Gastrocnemius medialis (tissue), 4 donors: ENCODE results near the gene ZNF326. TPM values are rescaled to one million over a fixed set of nuclear protein-coding genes. Genes with fewer than 3 reads are reported as not detected.

ENCODE experiments used
- ATAC-seq, 2 donors: fragments of 150-250 bp; one replicate each; pipeline ENCODE4 v1.9.1; 2016
- DNase-seq, 2 donors: peaks; one replicate each; pipeline ENCODE4 v3.0.0-alpha.2; 2019
- H3K27ac ChIP-seq, 4 donors: fragments of 200-600 bp; sonication (generic); 1 replicate in 1 of 4; 2 replicates in 3 of 4; pipeline ENCODE4 v1.5.1; 2016 to 2018; ENCODE audit warnings: mild to moderate bottlenecking in 2 of 4, moderate library complexity in 1 of 4
- H3K27me3 ChIP-seq, 3 donors: fragments of 200-600 bp; sonication (generic) in 2 of 3; 1 replicate in 1 of 3; 2 replicates in 2 of 3; pipeline versions ENCODE4 v1.5.1 to v1.6.0; 2016 to 2019; ENCODE audit warnings: mild to moderate bottlenecking in 1 of 3, moderate library complexity in 1 of 3
- H3K36me3 ChIP-seq, 2 donors: fragments of 200-600 bp; sonication (generic) in 1 of 2; one replicate each; pipeline ENCODE4 v1.5.1; 2017 to 2018
- H3K4me1 ChIP-seq, 2 donors: fragments of 200-600 bp; sonication (generic) in 1 of 2; one replicate each; pipeline ENCODE4 v1.5.1; 2016 to 2017; ENCODE audit warnings: mild to moderate bottlenecking in 2 of 2
- H3K4me3 ChIP-seq, 4 donors: fragments of 200-600 bp; sonication (generic) in 3 of 4; 1 replicate in 1 of 4; 2 replicates in 3 of 4; pipeline ENCODE4 v1.5.1; 2016 to 2019; ENCODE audit warnings: mild to moderate bottlenecking in 2 of 4
- H3K9me3 ChIP-seq, 3 donors: fragments of 200-600 bp; sonication (generic) in 2 of 3; 1 replicate in 1 of 3; 2 replicates in 2 of 3; pipeline ENCODE4 v1.5.1; 2016 to 2019
- CTCF ChIP-seq, 5 experiments: fragments of 450-650 bp in 3 of 5; fragments of 200-600 bp in 2 of 5; sonication (generic) in 2 of 5; IDR thresholded peaks in 4 of 5; conservative IDR thresholded peaks in 1 of 5; 1 replicate in 4 of 5; 2 replicates in 1 of 5; pipeline ENCODE4 v1.5.1; 2016 to 2019; ENCODE audit warnings: antibody characterized with exemption in 5 of 5, mild to moderate bottlenecking in 3 of 5, moderate library complexity in 3 of 5
- POLR2A ChIP-seq, 2 donors: fragments of 450-650 bp; IDR thresholded peaks; one replicate each; pipeline ENCODE4 v1.6.1; 2017; ENCODE audit warnings: antibody characterized with exemption in 2 of 2, mild to moderate bottlenecking in 2 of 2, moderate library complexity in 2 of 2
- in situ Hi-C, 4 donors: fragments of 200-750 bp; cut with MboI; loops; one replicate each; pipeline versions ENCODE4 v1.15.0 to v1.8.0; 2017; ENCODE audit warnings: low sequenced_read_pairs in 4 of 4
- intact Hi-C: fragments of 100-400 bp; cut with DNase I; formaldehyde crosslinking; loops from one replicate; pipeline ENCODE4 v1.15.1; 2023; ENCODE audit warnings: low total_unique reads
- total RNA-seq, 4 donors: library from RNA; depleted of rRNA; stranded (reverse); fragments of >200 nt; gene quantifications; one replicate each; pipeline versions ENCODE4 v1.1.0 to v1.2.3, GENCODE V29; 2016

ZNF326 gene
- total RNA-seq, 4 donors from 2014 or later: 5.8 to 10.8 (median 9.2) TPM

- Histone ChIP-seq H3K9me3 (no peaks in the 10 kb centered on the region), H3K4me1 (no peaks in the 10 kb centered on the region), H3K27me3 (no peaks in the 10 kb centered on the region), H3K36me3 (no peaks in the 10 kb centered on the region), H3K4me3 (no peak overlapping the region), H3K27ac (no peak overlapping the region)
- DNase-seq: no peak
- no peak for TF ChIP-seq CTCF (IDR thresholded peaks at IDR 0.05 in 4 of 5, conservative IDR thresholded peaks at IDR 0.05 in 1 of 5)
- TF ChIP-seq POLR2A (IDR thresholded peaks at IDR 0.05): no peak
- ATAC-seq: no peak
- in situ Hi-C loops: loop anchor here in 1 of 4 donors (10.0 kb wide), 1 partner anchor 145 kb away; no protein-coding TSS in a partner anchor
- intact Hi-C loops: no loop called here
Measured at GRCh38 chr1:89949991-89950624, 44.8 kb upstream of the ZNF326 start.

DNA sequence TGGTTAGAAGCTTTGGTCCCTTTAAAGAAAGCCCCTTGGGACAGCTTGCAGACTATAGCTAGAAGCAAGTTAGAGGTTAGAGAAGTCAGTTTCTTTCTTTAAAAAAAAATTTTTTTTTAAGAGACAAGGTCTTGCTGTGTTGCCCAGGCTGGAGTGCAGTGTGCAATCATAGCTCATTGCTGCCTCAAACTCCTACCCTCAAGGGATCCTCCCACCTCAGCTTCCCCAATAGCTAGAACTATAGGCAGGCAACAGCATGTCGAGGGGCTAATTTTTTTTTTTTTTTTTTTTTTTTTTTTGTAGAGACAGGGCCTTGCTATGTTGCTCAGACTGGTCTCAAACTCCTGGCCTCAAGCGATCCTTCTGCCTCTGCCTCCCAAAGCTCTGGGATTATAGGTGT, 44.2 kb upstream of the ZNF326 start:
- H3K4me3 ChIP-seq: no peak overlapping the region
- no peaks in the 10 kb centered on the region for H3K9me3 ChIP-seq
- DNase-seq: no peak
- H3K27me3 ChIP-seq: no peaks in the 10 kb centered on the region
- ATAC-seq: no peak
- TF ChIP-seq POLR2A (IDR thresholded peaks at IDR 0.05) (no peak), CTCF (IDR thresholded peaks at IDR 0.05 in 4 of 5, conservative IDR thresholded peaks at IDR 0.05 in 1 of 5) (no peak)
- H3K27ac ChIP-seq: no peak overlapping the region
- H3K36me3 ChIP-seq: no peaks in the 10 kb centered on the region
- in situ Hi-C loops: loop anchor here in 1 of 4 donors (10.0 kb wide), 1 partner anchor 146 kb away; no protein-coding TSS in a partner anchor
- intact Hi-C loops: no loop called here
- H3K4me1 ChIP-seq: no peaks in the 10 kb centered on the region

- intact Hi-C loops: loop anchor here (2.0 kb wide), 1 partner anchor 109 kb away; no protein-coding TSS in a partner anchor
- no peak for DNase-seq
- H3K27ac ChIP-seq: no peak overlapping the region
- TF ChIP-seq POLR2A (IDR thresholded peaks at IDR 0.05): no peak
- TF ChIP-seq CTCF (IDR thresholded peaks at IDR 0.05 in 4 of 5, conservative IDR thresholded peaks at IDR 0.05 in 1 of 5): no peak
- no peaks in the 10 kb centered on the region for H3K4me1 ChIP-seq
- no peaks in the 10 kb centered on the region for H3K36me3 ChIP-seq
- ATAC-seq: no peak
- H3K4me3 ChIP-seq: no peak overlapping the region
- in situ Hi-C loops: loop anchor here in 1 of 4 donors (10.0 kb wide), 1 partner anchor 147 kb away; no protein-coding TSS in a partner anchor
- no peaks in the 10 kb centered on the region for H3K9me3 ChIP-seq
- H3K27me3 ChIP-seq: no peaks in the 10 kb centered on the region
Measured at GRCh38 chr1:89951766-89952604, 42.9 kb upstream of the ZNF326 start.

GRCh38 chr1:89952605-89953130, 42.2 kb upstream of the ZNF326 start:
- intact Hi-C loops: loop anchor here (1.0 to 2.0 kb wide), 2 partner anchors 110 to 148 kb away; no protein-coding TSS in a partner anchor
- TF ChIP-seq CTCF (IDR thresholded peaks at IDR 0.05 in 4 of 5, conservative IDR thresholded peaks at IDR 0.05 in 1 of 5): no peak
- no peak for TF ChIP-seq POLR2A (IDR thresholded peaks at IDR 0.05)
- H3K36me3 ChIP-seq: no peaks in the 10 kb centered on the region
- no peaks in the 10 kb centered on the region for H3K27me3 ChIP-seq
- DNase-seq (no peak), ATAC-seq (no peak)
- H3K9me3 ChIP-seq: no peaks in the 10 kb centered on the region
- no peak overlapping the region for H3K27ac ChIP-seq
- in situ Hi-C loops: loop anchor here in 1 of 4 donors (10.0 kb wide), 1 partner anchor 148 kb away; no protein-coding TSS in a partner anchor
- no peak overlapping the region for H3K4me3 ChIP-seq
- H3K4me1 ChIP-seq: no peaks in the 10 kb centered on the region
